Measurements from ENCODE around the gene SYNE1. TPM values are rescaled to one million over a fixed set of nuclear protein-coding genes. Genes with fewer than 3 reads are reported as not detected.

The SYNE1 gene
- polyA plus RNA-seq, 1 donor from 2014 or later: 38.5 TPM

DNA sequence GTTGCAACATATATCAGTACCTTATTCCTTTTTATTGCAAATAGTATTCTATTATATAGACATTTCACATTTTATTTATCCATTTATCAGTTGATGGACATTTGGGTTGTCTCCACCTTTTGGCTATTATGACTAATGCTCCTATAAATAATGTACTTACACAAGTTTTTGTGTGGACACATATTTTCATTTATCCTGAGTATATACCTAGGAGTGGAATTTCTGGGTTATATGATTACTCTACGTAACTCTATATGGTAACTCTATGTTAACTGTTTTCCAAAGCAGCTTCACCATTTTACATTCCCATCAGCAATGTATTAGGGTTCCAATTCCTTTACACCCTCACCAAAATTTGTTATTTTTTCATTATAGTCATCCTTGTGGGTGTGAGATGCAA is 424.7 kb downstream of the SYNE1 start:
- H3K36me3 ChIP-seq (ENCODE audit: insufficient read depth, low read length): peaks cover 21% of the 10 kb centered on the region
- H3K9me3 ChIP-seq (ENCODE audit: low read length): no peaks in the 10 kb centered on the region
- no peak overlapping the region for H3K27ac ChIP-seq (ENCODE audit: low read length)
- TF ChIP-seq EP300 (conservative IDR thresholded peaks at IDR 0.05; ENCODE audit: poor library complexity, severe bottlenecking) (no peak), TAF1 (IDR thresholded peaks at IDR 0.05; ENCODE audit: low read depth) (no peak), MXI1 (conservative IDR thresholded peaks at IDR 0.05; ENCODE audit: poor library complexity, severe bottlenecking) (no peak), SMC3 (conservative IDR thresholded peaks at IDR 0.05; ENCODE audit: poor library complexity) (no peak), EZH2 (IDR thresholded peaks at IDR 0.05; ENCODE audit: borderline replicate concordance, insufficient read depth, low read length, poor library complexity, severe bottlenecking) (no peak), POLR2AphosphoS5 (IDR thresholded peaks at IDR 0.05) (no peak), REST (IDR thresholded peaks at IDR 0.05; ENCODE audit: borderline replicate concordance) (no peak), RAD21 (conservative IDR thresholded peaks at IDR 0.05) (no peak)
- TF ChIP-seq, protein P1, sequence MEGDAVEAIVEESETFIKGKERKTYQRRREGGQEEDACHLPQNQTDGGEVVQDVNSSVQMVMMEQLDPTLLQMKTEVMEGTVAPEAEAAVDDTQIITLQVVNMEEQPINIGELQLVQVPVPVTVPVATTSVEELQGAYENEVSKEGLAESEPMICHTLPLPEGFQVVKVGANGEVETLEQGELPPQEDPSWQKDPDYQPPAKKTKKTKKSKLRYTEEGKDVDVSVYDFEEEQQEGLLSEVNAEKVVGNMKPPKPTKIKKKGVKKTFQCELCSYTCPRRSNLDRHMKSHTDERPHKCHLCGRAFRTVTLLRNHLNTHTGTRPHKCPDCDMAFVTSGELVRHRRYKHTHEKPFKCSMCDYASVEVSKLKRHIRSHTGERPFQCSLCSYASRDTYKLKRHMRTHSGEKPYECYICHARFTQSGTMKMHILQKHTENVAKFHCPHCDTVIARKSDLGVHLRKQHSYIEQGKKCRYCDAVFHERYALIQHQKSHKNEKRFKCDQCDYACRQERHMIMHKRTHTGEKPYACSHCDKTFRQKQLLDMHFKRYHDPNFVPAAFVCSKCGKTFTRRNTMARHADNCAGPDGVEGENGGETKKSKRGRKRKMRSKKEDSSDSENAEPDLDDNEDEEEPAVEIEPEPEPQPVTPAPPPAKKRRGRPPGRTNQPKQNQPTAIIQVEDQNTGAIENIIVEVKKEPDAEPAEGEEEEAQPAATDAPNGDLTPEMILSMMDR (IDR thresholded peaks at IDR 0.05; ENCODE audit: poor library complexity, severe bottlenecking): no peak
- no peak overlapping the region for H3K9ac ChIP-seq (ENCODE audit: low read length)
- no peaks in the 10 kb centered on the region for H3K27me3 ChIP-seq (ENCODE audit: insufficient read depth, low read depth, low read length)
- no peaks in the 10 kb centered on the region for H3K79me2 ChIP-seq (replicated peaks; ENCODE audit: insufficient read depth, low read length)
- H4K20me1 ChIP-seq (ENCODE audit: insufficient read depth): no peaks in the 10 kb centered on the region
- no peak overlapping the region for H2AFZ ChIP-seq (ENCODE audit: low read depth, low read length)
- H3K4me3 ChIP-seq (ENCODE audit: low read length): no peak overlapping the region
- no peaks in the 10 kb centered on the region for H3K9me2 ChIP-seq (ENCODE audit: insufficient read depth, low read length)
- no peaks in the 10 kb centered on the region for H3F3A ChIP-seq (ENCODE audit: insufficient read depth, low read length, poor library complexity, severe bottlenecking)
- H3K4me2 ChIP-seq (ENCODE audit: low read length): no peak overlapping the region

DNA sequence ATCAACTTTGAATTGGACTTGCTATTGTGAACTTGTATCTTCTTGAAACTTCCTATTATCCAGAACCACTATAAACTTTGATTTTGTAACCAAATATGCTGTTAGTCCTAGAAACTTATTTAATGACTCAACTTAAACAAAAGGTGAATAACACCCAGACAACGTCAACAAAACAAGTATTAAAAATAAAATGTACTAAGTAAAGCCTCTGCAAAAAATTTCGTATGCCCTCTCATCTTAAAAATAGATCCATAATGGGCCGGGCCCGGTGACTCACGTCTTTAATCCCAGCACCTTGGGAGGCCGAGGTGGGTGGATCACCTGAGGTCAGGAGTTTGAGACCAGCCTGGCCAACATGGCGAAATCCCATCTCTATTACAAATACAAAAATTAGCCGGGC is 428.0 kb downstream of the SYNE1 start:
- no peak for TF ChIP-seq EP300 (conservative IDR thresholded peaks at IDR 0.05; ENCODE audit: poor library complexity, severe bottlenecking)
- no peak overlapping the region for H3K9ac ChIP-seq (ENCODE audit: low read length)
- H3K4me2 ChIP-seq (ENCODE audit: low read length): no peak overlapping the region
- H3K9me2 ChIP-seq (ENCODE audit: insufficient read depth, low read length): no peaks in the 10 kb centered on the region
- no peak overlapping the region for H3K4me3 ChIP-seq (ENCODE audit: low read length)
- no peaks in the 10 kb centered on the region for H3K27me3 ChIP-seq (ENCODE audit: insufficient read depth, low read depth, low read length)
- H3K36me3 ChIP-seq (ENCODE audit: insufficient read depth, low read length): peaks cover 12% of the 10 kb centered on the region
- H3K79me2 ChIP-seq (replicated peaks; ENCODE audit: insufficient read depth, low read length): no peaks in the 10 kb centered on the region
- no peak overlapping the region for H2AFZ ChIP-seq (ENCODE audit: low read depth, low read length)
- H3K27ac ChIP-seq (ENCODE audit: low read length): no peak overlapping the region
- no peaks in the 10 kb centered on the region for H3K9me3 ChIP-seq (ENCODE audit: low read length)
- H3F3A ChIP-seq (ENCODE audit: insufficient read depth, low read length, poor library complexity, severe bottlenecking): no peaks in the 10 kb centered on the region
- no peaks in the 10 kb centered on the region for H4K20me1 ChIP-seq (ENCODE audit: insufficient read depth)
